ENCODE data around the gene USP16.

The USP16 gene

GRCh38 chr21:29034678-29035077 lies 10.2 kb downstream of the USP16 start:
- no peaks in the 10 kb centered on the region for H3K4me1 ChIP-seq (ENCODE audit: control insufficient read depth, low read depth, low read length)
- no peak overlapping the region for H3K27ac ChIP-seq (ENCODE audit: low read length)
- no peaks in the 10 kb centered on the region for H3K9me3 ChIP-seq (ENCODE audit: control insufficient read depth, low read depth, low read length)
- H3K4me3 ChIP-seq (ENCODE audit: low read length) = no peak overlapping the region
- H3K36me3 ChIP-seq (ENCODE audit: control insufficient read depth, low read depth, low read length) = peaks cover 77% of the 10 kb centered on the region
- no peaks in the 10 kb centered on the region for H3K27me3 ChIP-seq (ENCODE audit: control insufficient read depth, insufficient read depth, low read length)
- H3K9ac ChIP-seq (ENCODE audit: low read length) = no peak overlapping the region

GRCh38 chr21:29052224-29052623 lies 27.8 kb downstream of the USP16 start:
- Histone ChIP-seq H3K4me3 (ENCODE audit: low read length) (no peak overlapping the region), H3K36me3 (ENCODE audit: control insufficient read depth, low read depth, low read length) (peaks cover 70% of the 10 kb centered on the region)

GRCh38 chr21:29053011-29053553 lies 28.6 kb downstream of the USP16 start:
- Histone ChIP-seq H3K27ac (ENCODE audit: low read length) (no peak overlapping the region), H3K36me3 (ENCODE audit: control insufficient read depth, low read depth, low read length) (peaks cover 70% of the 10 kb centered on the region)

More at GRCh38 chr21:29052224-29052623, 27.8 kb downstream of the USP16 start:
- Histone ChIP-seq H3K9ac (ENCODE audit: low read length) (no peak overlapping the region), H3K9me3 (ENCODE audit: control insufficient read depth, low read depth, low read length) (no peaks in the 10 kb centered on the region), H3K4me1 (ENCODE audit: control insufficient read depth, low read depth, low read length) (no peaks in the 10 kb centered on the region), H3K27ac (ENCODE audit: low read length) (no peak overlapping the region), H3K27me3 (ENCODE audit: control insufficient read depth, insufficient read depth, low read length) (no peaks in the 10 kb centered on the region)

GRCh38 chr21:29053656-29054055 lies 29.2 kb downstream of the USP16 start:
- Histone ChIP-seq H3K4me3 (ENCODE audit: low read length) (no peak overlapping the region), H3K4me1 (ENCODE audit: control insufficient read depth, low read depth, low read length) (no peaks in the 10 kb centered on the region), H3K9me3 (ENCODE audit: control insufficient read depth, low read depth, low read length) (no peaks in the 10 kb centered on the region), H3K36me3 (ENCODE audit: control insufficient read depth, low read depth, low read length) (peaks cover 73% of the 10 kb centered on the region), H3K27me3 (ENCODE audit: control insufficient read depth, insufficient read depth, low read length) (no peaks in the 10 kb centered on the region), H3K27ac (ENCODE audit: low read length) (no peak overlapping the region), H3K9ac (ENCODE audit: low read length) (no peak overlapping the region)

More at GRCh38 chr21:29053011-29053553, 28.6 kb downstream of the USP16 start:
- H3K4me3 ChIP-seq (ENCODE audit: low read length) = no peak overlapping the region
- no peak overlapping the region for H3K9ac ChIP-seq (ENCODE audit: low read length)
- no peaks in the 10 kb centered on the region for H3K27me3 ChIP-seq (ENCODE audit: control insufficient read depth, insufficient read depth, low read length)
- no peaks in the 10 kb centered on the region for H3K4me1 ChIP-seq (ENCODE audit: control insufficient read depth, low read depth, low read length)
- H3K9me3 ChIP-seq (ENCODE audit: control insufficient read depth, low read depth, low read length) = no peaks in the 10 kb centered on the region

- no peak overlapping the region for H3K4me3 ChIP-seq (ENCODE audit: low read length)
- no peaks in the 10 kb centered on the region for H3K9me3 ChIP-seq (ENCODE audit: control insufficient read depth, low read depth, low read length)
- peaks cover 73% of the 10 kb centered on the region for H3K36me3 ChIP-seq (ENCODE audit: control insufficient read depth, low read depth, low read length)
- H3K4me1 ChIP-seq (ENCODE audit: control insufficient read depth, low read depth, low read length) = no peaks in the 10 kb centered on the region
- no peak overlapping the region for H3K27ac ChIP-seq (ENCODE audit: low read length)
- H3K9ac ChIP-seq (ENCODE audit: low read length) = no peak overlapping the region
- H3K27me3 ChIP-seq (ENCODE audit: control insufficient read depth, insufficient read depth, low read length) = no peaks in the 10 kb centered on the region
Observed at GRCh38 chr21:29055080-29055479, 30.6 kb downstream of the USP16 start.

- H3K36me3 ChIP-seq (ENCODE audit: control insufficient read depth, low read depth, low read length) = peaks cover 73% of the 10 kb centered on the region
- no peaks in the 10 kb centered on the region for H3K4me1 ChIP-seq (ENCODE audit: control insufficient read depth, low read depth, low read length)
- H3K9me3 ChIP-seq (ENCODE audit: control insufficient read depth, low read depth, low read length) = no peaks in the 10 kb centered on the region
- no peak overlapping the region for H3K9ac ChIP-seq (ENCODE audit: low read length)
- H3K27me3 ChIP-seq (ENCODE audit: control insufficient read depth, insufficient read depth, low read length) = no peaks in the 10 kb centered on the region
- no peak overlapping the region for H3K4me3 ChIP-seq (ENCODE audit: low read length)
- H3K27ac ChIP-seq (ENCODE audit: low read length) = no peak overlapping the region
Observed at GRCh38 chr21:29056005-29056404, 31.5 kb downstream of the USP16 start.

- Histone ChIP-seq H3K27me3 (ENCODE audit: control insufficient read depth, insufficient read depth, low read length) (no peaks in the 10 kb centered on the region), H3K9me3 (ENCODE audit: control insufficient read depth, low read depth, low read length) (no peaks in the 10 kb centered on the region), H3K27ac (ENCODE audit: low read length) (no peak overlapping the region), H3K4me3 (ENCODE audit: low read length) (no peak overlapping the region), H3K9ac (ENCODE audit: low read length) (no peak overlapping the region), H3K36me3 (ENCODE audit: control insufficient read depth, low read depth, low read length) (peaks cover 74% of the 10 kb centered on the region), H3K4me1 (ENCODE audit: control insufficient read depth, low read depth, low read length) (no peaks in the 10 kb centered on the region)
Observed at GRCh38 chr21:29056538-29057050, 32.1 kb downstream of the USP16 start.

GRCh38 chr21:29064850-29065481 lies 40.5 kb downstream of the USP16 start:
- H3K27ac ChIP-seq (ENCODE audit: low read length) = no peak overlapping the region
- H3K9me3 ChIP-seq (ENCODE audit: control insufficient read depth, low read depth, low read length) = no peaks in the 10 kb centered on the region
- peaks cover 95% of the 10 kb centered on the region for H3K36me3 ChIP-seq (ENCODE audit: control insufficient read depth, low read depth, low read length)
- H3K4me3 ChIP-seq (ENCODE audit: low read length) = no peak overlapping the region
- H3K4me1 ChIP-seq (ENCODE audit: control insufficient read depth, low read depth, low read length) = no peaks in the 10 kb centered on the region
- no peaks in the 10 kb centered on the region for H3K27me3 ChIP-seq (ENCODE audit: control insufficient read depth, insufficient read depth, low read length)
- H3K9ac ChIP-seq (ENCODE audit: low read length) = no peak overlapping the region

- Histone ChIP-seq H3K4me3 (ENCODE audit: low read length) (peak overlapping the region; percentile 100), H3K36me3 (ENCODE audit: control insufficient read depth, low read depth, low read length) (peaks cover 24% of the 10 kb centered on the region), H3K27me3 (ENCODE audit: control insufficient read depth, insufficient read depth, low read length) (no peaks in the 10 kb centered on the region), H3K9me3 (ENCODE audit: control insufficient read depth, low read depth, low read length) (no peaks in the 10 kb centered on the region), H3K9ac (ENCODE audit: low read length) (peak overlapping the region; percentile 99), H3K27ac (ENCODE audit: low read length) (peak overlapping the region; percentile 92), H3K4me1 (ENCODE audit: control insufficient read depth, low read depth, low read length) (peaks cover 5% of the 10 kb centered on the region)
Observed at GRCh38 chr21:29072873-29073221, 48.4 kb downstream of the USP16 start.

- Histone ChIP-seq H3K9me3 (ENCODE audit: control insufficient read depth, low read depth, low read length) (no peaks in the 10 kb centered on the region), H3K27ac (ENCODE audit: low read length) (peak within 1 kb of the TSS; percentile 92), H3K4me1 (ENCODE audit: control insufficient read depth, low read depth, low read length) (peaks cover 5% of the 10 kb centered on the region), H3K36me3 (ENCODE audit: control insufficient read depth, low read depth, low read length) (peaks cover 20% of the 10 kb centered on the region), H3K27me3 (ENCODE audit: control insufficient read depth, insufficient read depth, low read length) (no peaks in the 10 kb centered on the region), H3K9ac (ENCODE audit: low read length) (peak within 1 kb of the TSS; percentile 99), H3K4me3 (ENCODE audit: low read length) (peak within 1 kb of the TSS; percentile 100)
Observed at GRCh38 chr21:29073222-29074006, 48.9 kb downstream of the USP16 start, which contains the start of gene CCT8. Gene CCT8, minus strand, starts transcription at chr21:29073648. Its CDS starts 58 bp downstream, at chr21:29073590.

- peak overlapping the region; percentile 99 for H3K9ac ChIP-seq (ENCODE audit: low read length)
- no peaks in the 10 kb centered on the region for H3K27me3 ChIP-seq (ENCODE audit: control insufficient read depth, insufficient read depth, low read length)
- peaks cover 14% of the 10 kb centered on the region for H3K36me3 ChIP-seq (ENCODE audit: control insufficient read depth, low read depth, low read length)
- peaks cover 5% of the 10 kb centered on the region for H3K4me1 ChIP-seq (ENCODE audit: control insufficient read depth, low read depth, low read length)
- no peaks in the 10 kb centered on the region for H3K9me3 ChIP-seq (ENCODE audit: control insufficient read depth, low read depth, low read length)
- peak overlapping the region; percentile 100 for H3K4me3 ChIP-seq (ENCODE audit: low read length)
- H3K27ac ChIP-seq (ENCODE audit: low read length) = peak overlapping the region; percentile 91
Observed at GRCh38 chr21:29074007-29074376, 49.5 kb downstream of the USP16 start.

Measured in iPS-18a (cell line).